Ammon's horn (tissue), 1 donor: ENCODE results near the gene CPD.
"Not testable (repeated sequence)": the region's sequence is repeated elsewhere in the genome, so short reads cannot be mapped to it uniquely, and the experiment has no call there.

Experiments used
- DNase-seq: peaks from one replicate; pipeline ENCODE4 v3.0.0-alpha.2; 2016; ENCODE audit warnings: low spot score

The CPD gene

DNA sequence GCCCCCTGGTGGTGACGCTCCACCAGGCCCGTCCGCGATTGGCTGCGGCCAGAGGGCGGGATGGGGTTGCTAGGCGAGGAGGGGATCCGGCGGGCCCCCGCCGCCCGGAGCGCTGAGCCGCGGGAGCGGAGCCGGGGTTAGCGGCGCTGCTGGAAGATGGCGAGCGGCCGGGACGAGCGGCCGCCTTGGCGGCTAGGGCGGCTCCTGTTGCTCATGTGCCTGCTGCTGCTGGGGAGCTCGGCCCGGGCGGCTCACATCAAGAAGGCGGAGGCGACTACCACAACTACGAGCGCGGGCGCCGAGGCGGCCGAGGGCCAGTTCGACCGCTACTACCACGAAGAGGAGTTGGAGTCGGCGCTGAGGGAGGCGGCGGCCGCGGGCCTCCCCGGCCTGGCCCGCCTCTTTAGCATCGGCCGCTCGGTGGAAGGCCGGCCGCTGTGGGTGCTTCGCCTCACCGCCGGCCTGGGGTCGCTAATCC lies at the start of gene CPD:
TSS of gene CPD (plus strand) at position 103 of the 478 bp plus-strand sequence. CDS start at position 157, 54 bp downstream.
- DNase-seq, result peak; percentile 98

DNA sequence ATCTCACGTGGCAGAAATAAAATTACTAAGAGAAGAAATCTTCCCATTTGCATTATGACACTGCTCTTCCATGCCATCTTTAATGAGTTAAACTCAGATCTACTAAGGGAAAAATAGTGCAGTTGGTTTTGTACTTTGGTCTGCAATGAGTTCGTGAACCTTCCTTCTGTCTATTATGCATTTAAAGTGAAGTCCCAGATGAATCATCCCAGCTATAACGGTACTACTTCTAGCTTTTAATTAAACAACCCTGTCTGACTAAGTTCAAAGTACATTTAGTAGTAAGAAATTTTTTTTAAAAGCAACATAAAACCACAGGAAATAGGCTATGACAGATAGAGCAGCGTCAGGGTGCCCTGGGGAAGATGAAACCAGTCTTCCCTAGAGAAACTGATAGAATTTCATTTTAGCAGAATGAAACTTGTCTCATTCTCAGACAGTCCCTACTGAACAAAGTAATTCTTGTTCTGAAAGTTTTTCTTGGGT lies 46.6 kb upstream of the CPD start:
- no peak for DNase-seq

DNA sequence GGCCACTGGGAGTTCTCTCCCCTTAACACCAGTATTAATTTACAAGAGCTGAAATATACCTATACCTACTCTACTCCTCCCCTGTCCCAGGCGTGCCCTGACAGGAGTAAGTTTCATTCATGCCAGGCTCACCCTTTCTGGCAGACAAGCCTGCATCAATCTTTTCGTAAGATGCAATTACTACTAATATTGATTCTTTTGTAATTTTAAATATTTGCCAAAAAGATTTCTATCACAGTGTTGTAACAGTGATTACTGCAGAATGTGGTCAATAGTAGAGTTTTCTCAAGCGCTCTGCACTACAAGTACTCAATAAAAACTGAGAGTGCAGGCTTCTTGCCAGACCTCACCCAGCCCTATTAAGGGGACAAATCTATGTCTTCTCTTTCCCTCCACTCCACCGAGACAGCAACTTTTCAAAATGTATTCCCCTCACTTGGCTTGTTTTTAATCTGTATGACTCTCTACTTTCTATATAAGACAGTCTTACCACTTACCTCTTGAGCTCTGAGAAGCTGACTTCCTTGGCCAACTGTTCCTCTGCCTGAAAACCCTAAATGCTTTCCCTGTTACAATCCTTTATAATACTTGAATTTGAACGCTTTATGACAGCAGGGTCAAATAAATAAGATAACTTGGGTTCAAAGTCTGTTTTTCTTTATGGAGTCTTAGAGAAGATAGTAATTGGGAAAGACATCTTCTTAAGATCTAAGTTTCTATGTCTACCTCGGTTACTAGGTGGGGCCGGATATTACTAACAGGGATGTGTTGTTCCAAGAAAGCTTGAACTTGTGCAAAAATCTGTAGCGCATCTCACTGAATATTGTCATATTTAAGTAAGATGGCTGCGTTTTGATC lies 45.0 kb upstream of the CPD start, which contains the start of gene TMIGD1:
TSS of gene TMIGD1 (minus strand) at position 555 of the 858 bp plus-strand sequence. CDS start 1,924 bp downstream, outside the sequence.
- no peak for DNase-seq

DNA sequence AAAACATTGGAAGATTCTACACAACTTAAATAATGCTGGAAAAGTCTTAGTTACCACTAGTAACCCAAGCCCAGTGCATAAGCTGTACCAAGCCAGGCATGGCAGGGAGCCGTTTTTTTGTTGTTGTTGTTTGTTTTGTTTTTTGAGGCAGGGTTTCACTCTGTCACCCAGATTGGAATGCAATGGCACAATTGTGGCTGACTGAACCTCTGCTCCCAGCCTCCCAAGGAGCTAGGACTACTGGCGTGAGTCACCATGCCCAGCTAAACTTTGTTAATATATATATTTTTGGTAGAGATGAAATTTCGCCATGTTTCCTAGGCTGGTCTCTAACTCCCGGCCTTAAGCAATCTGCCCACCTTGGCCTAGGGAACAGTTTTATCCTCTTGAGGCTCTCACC lies 44.3 kb upstream of the CPD start:
- no peak for DNase-seq

DNA sequence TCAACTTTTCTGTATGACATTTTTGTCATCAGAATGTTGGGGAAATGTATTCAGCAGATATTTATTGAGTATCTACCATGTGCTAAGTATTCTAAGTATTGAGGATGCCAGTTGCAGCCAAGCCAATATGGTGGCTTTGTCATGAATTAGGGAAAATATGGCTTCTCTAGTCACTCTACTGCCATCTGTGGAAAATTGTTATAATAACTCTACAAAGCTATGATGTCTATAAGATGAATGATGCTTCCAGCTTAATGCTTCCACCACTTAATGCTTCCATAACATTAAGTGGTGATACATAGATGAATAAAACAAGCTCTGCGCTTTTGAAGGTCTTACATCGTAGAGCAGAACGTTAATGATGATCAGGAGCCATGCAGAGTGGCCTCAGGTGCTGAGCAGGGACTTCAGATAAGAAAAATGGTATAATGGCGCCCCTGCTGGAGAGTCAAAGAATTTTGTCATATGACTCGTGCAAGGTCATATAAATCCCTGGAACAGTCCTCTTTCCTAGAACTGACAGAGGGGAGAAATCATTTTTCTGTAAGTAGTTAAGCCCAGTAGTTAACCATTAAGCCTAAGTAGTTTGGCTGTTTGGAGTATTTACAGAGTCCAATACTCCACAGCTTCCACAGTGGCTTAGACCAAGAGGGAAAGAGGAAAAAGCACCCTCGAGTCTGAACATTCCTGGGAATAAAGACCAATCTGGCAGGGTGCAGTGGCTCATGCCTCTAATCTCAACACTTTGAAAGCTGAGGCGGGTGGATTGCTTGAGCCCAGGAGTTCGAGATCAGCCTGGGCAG lies 42.2 kb upstream of the CPD start:
- no peak for DNase-seq

DNA sequence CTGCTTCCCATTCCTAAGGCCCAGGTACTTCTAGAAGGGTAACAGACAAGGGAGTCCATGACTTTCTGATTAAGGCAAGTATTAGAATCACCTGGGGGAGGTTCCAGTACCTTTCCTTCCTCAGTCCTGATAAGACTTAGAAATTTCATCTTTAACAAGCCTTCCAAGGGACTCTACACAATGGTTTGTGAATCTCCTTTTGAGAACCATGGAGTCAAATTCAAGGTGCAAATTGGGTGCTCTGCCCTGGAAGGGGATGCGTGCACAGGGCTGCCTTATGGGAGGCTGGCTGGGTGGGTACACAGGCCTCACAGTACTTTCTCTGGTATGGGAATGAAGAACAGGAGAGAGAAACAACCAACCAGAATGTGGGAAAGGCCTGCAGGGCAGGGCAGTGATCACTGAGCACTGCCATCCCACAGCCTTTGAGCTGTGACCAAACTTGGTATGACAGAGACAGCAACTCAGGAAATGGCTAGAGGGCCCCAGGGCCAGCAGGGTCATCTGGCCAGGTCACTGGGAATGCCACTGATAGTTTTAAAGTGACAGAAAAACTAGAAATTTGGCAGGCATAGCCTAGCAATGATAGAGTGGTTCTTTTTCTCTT lies 41.2 kb upstream of the CPD start:
- DNase-seq, result no peak

DNA sequence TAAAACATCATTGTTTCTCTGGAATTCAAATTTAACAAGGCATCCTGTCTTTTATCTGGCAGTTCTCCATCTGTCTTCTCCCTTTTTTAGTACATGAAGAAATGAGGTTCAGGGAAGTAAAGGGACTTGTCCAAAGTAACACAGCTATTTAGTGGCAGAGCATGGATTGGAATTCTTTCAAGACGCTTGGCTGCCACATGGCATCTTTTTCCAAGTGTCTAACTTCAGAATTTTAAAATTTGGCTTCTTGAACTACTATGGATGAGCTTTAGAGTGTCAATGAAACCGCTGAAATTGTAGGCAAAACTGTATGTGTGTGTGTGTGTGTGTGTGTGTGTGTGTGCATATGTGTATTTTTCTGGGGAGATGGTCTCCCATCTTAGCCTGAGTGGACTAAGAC lies 39.6 kb upstream of the CPD start:
- no peak for DNase-seq

DNA sequence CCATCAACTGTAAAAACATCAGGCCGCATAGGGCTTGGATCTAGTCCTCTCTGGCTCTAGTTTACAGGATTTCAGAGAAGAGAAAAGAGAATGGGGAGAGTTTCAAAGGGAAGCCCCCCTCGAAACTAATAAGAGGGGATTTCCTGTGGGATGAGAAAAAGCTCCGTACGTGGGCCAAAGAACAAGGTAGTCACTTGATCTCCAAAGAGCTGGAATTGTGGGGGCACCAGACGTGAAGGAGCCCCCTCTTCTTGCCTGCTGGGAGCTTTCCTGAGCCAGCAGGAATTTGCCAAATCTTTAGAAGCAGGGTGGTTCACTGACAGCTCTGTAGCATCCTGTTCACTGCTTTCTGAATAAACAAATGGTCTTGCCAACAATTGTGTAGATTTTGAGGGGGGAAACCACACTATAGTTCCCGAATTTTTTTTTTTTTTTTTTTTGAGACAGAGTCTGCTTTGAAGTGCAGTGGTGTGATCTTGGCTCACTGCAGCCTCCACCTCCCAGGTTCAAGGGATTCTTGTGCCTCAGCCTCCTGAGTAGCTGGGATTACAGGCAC lies 37.8 kb upstream of the CPD start:
- DNase-seq, result no peak

DNA sequence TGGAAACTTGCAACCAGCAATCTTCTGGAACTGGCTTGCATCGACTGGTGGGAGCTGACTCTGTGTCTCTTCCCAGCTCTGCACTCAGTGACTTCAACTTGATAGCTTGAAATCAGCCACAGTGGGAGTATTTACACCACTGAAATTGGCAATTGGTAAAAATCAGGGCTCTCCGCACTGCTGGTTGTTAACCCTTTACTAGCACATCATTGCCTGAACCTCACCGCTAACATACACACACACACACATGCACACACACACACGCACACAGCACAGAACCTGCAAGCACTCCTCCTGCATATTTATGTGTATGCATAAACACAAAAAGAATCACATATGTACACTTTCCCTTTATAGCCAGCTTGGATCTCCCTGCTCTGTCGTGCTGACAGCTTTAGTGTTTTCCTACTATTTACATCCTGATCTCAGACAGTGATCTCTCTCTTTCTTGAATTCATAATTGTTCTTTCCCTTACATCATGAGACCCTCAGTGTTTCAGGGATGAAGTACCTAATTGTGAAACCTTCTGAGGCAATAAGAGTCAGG lies 37.0 kb upstream of the CPD start:
- no peak for DNase-seq

DNA sequence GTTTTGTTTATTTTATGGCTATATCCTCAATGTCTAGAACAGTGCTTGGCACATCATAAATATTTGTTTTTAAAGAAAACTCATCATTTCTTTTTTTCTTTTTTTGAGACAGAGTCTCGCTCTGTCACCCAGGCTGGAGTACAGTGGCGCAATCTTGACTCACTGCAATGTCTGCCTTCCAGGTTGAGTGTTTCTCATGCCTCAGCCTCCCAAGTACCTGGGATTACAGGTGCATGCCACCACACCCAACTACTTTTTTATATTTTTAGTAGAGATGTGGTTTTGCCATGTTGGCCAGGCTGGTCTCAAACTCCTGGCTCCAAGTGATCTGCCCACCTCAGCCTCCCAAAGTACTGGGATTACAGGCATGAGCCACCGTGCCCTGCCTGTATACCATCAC lies 35.5 kb upstream of the CPD start:
- DNase-seq, result not testable (repeated sequence)

DNA sequence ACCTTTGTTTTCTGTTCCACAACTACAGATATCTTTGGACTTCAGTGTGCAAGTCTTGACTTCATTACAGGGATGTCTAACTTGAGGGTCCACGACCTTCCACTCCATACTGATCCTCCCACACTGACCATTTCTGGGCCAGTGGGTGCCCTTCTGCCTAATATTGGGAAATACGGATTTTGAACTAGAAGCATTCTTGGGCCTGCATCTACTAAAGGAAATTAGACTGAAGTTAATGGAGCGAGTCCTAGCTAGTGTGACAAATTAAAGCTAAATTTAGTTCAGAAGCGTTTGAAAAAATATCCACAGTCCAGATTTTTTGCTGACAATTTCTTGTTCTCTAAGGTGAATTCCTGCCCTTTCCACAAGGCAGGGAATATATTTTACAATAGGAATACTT lies 34.9 kb upstream of the CPD start:
- DNase-seq, result no peak

DNA sequence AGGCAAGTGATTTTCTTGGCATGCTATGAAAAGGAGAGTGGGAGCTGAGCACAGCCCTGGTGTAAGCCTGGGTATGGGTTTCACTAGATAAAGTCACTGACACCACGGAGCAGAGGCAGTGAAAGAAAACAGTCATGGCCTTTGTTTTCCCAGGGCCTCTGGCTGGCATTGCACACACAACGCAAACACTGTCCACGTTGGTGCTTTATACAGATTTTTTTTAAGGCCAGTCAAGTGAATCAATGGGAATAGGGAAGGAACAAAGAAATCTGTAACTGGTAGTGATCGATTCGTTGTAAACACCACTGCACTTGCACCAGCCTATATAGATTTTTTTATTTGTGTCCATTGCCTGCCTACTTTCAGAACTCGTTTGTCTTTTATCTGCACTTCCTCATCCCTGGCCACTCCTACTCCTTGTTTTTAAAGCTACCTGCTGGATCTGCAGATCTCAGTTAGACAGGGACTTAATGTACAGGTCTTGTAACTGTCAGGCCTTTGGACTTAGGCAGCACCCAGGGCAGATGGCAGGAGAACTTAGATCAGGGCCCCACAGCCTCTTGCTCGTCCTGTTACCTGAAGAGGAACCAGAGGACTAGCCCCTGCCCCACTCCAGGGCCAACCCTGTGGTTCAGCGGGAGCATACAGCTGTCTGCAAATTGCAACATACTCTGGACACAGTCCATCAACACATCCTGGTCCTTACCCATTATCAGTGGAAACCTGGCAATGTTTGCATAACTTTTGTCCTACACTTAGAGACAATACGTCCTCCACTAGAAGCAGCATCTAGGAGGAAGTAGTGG lies 34.2 kb upstream of the CPD start:
- DNase-seq, result peak; percentile 84

DNA sequence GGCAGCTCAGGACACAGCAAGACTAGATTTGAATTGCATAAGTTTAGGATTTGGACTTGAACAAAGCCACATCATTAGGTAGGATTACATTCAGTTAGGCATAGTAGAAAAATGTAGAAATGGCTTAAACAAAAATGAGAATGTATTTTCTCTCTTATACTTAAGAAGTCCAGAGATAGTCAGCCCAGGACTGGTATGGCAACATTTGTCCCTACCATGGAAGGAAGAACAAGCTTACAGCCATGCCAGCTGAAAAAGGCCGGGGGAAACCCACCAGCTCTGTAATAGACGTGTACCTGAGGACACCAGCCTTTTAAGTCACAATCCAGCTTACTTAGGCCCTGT lies 33.7 kb upstream of the CPD start:
- DNase-seq, result no peak

DNA sequence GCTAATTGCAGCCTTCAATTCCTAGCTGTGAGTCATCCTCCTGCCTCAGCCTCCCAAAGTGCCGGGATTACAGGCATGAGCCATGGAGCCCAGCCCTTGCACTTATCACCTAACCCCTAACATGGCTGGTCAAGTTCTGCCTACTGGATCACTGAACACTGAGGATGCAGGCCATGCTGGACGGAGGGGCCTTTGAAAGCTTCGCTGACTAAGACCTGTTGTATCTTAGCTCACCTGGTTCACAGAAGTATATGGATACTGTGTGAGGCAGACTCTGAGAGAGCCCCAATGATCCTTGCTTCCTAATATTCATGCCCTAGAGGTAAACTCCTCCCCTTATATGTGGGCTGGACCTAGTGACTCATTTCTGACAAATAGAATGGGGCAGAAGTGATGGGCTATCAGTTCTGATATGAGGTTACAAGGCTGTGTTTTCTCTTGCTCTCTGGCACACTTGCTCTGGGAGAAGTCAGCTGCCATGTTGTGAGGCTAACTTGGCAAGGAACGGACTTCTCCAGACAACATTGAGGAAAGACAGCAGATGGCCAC lies 33.1 kb upstream of the CPD start:
- DNase-seq, result no peak

DNA sequence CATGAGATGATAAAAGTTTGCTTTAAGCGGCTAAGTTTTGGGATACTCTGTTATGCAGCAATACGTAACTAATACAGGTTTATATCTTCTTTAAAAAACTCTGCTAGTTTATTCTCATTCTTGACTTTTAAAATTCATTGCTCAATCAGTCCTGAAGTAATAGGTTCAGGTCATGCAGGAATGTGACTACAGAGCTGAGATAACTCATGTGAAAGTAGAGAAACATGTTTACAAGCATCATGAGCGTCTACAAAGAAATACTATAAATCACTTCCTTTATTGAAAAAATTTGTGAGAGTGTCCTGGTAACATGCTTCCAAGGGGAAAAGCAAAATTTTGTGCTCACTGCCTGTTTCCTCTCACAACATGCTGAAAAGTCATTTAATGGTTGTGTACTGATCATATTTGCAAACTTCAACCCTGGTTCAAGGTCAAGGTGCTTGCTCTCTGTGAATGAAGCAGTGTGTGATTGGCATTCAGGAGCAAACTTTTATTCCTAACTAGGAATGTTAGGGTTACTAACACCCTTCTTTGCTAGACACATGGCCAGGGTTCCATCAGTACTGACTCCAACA lies 32.4 kb upstream of the CPD start:
- DNase-seq, result no peak

DNA sequence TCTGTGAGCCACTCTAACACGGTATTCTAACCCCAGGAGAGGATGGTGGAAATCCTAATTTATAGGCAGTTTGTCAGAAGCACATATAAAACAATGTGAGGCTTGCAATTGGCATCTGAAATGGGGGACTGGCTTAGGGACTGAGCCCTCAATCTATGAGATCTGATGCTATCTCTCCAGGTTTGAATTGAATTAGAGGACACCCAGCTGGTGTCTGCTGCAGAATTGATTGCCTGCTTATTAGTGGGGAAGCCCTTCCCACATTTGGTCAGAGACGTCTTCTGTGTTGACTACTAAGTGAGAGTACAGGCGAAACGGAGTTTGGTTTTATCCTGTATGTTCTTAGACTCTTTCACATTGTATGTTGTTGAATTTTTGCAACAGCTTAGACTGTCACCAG lies 31.2 kb upstream of the CPD start:
- no peak for DNase-seq

DNA sequence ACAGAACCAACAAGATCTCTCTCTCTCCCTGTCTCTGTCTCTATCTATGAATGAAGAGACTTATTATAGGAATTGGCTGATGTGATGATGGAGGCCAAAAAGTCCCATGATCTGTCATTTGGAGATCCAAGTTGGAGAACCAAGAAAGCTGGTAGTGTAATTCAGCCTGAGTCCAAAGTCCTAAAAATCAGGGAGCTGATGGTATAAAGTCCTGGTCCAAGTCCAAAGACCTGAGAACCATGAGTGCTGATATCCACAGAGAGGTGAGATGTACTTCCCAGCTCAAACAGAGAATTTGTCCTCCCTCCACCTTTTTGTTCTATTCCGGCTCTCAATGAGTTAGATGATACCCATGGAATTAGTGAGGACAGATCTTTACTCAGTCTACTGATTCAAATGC lies 29.5 kb upstream of the CPD start:
- no peak for DNase-seq

DNA sequence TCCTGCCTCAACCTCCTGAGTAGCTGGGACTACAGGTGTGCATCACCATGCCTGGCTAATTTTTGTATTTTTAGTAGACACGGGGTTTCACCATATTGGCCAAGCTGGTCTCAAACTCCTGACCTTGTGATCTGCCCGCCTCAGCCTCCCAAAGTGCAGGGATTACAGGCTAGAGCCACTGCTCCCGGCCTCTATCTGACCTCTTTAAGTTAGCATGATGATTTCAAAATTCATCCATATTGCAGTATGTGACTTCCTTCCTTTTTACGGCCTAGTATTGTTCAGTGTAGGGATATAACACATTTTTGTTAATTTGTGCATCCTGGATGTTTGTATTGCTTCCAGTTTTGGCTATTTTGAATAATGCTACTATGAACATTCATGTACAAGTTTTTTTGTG lies 27.5 kb upstream of the CPD start:
- DNase-seq, result not testable (repeated sequence)

DNA sequence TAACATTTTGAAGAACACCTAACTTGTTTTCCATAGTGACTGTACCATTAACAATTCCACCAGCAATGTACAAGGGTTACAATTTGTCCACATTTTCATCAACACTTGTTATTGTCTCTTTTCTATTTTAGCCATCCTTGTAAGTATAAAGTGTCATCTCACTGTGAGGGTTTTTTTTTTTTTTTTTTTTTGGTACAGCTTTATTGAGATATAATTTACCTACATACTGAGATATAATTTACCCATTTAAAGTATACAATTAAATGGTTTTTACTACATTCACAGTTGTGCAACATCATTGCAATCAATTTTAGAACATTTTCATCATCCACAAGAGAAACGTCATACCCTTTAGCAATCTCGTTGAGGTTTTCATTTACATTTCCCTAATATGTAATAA lies 27.0 kb upstream of the CPD start:
- DNase-seq, result no peak

DNA sequence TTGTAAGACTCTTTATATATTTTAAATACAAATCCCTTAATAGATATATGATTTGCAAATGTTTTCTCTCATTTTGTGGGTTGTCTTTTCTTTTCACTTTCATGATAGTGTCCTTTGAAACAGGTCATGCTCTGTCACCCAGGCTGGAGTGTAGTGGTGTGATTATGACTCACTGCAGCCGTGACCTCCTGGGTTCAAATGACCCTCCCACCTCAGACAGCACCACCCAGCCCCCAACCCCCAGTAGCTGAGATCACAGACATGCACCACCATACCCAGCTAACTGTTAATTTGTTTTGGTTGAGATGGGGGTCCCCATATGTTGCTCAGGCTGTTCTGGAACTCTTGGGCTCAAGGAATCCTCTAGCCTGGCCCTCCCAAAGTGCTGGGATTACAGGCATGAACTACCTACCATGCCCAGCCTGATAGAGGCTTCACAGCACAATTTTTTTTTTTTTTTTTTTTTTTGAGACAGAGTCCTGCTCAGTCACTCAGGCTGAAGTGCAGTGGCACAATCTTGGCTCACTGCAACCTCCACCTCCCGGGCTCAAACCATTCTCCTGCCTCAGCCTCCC lies 26.4 kb upstream of the CPD start:
- DNase-seq, result no peak
